OCI-LY3 (cell line): ENCODE results near the gene E2F6.

ENCODE experiments used
- H2AFZ ChIP-seq: fragments of 200-600, 300-600 bp; shearing (Covaris generic); 2 replicates; pipeline ENCODE4 v1.6.0; 2014; ENCODE audit warnings: antibody characterized with exemption, low read depth, low read length
- H3K27ac ChIP-seq: fragments of 200-600, 300-600 bp; sonication (generic); 2 replicates; pipeline ENCODE4 v1.5.1; 2014; ENCODE audit warnings: mild to moderate bottlenecking, low read length, moderate library complexity, mixed read lengths
- H3K27me3 ChIP-seq: fragments of 200-600, 300-600 bp; sonication (generic); 2 replicates; pipeline ENCODE4 v1.6.1; 2014; ENCODE audit warnings: low read depth, low read length, mixed read lengths
- H3K36me3 ChIP-seq: fragments of 200-600, 300-600 bp; sonication (generic); replicated peaks from 2 replicates; pipeline ENCODE3; 2014; ENCODE audit warnings: low read depth, low read length, mixed read lengths
- H3K4me1 ChIP-seq: fragments of 300-600, 200-600 bp; sonication (generic); 2 replicates; pipeline ENCODE4 v1.6.1; 2014; ENCODE audit warnings: low read length, mixed read lengths
- H3K4me2 ChIP-seq: fragments of 200-600, 300-600 bp; sonication (generic); 2 replicates; pipeline ENCODE4 v1.6.1; 2014; ENCODE audit warnings: low read length, mixed read lengths
- H3K4me3 ChIP-seq: fragments of 300-600, 200-600 bp; sonication (generic); 2 replicates; pipeline ENCODE4 v1.5.1; 2014; ENCODE audit warnings: antibody characterized with exemption, mild to moderate bottlenecking, low read length, moderate library complexity
- H3K79me2 ChIP-seq: fragments of 300-600, 200-600 bp; shearing (Covaris generic); 2 replicates; pipeline ENCODE4 v1.6.1; 2014; ENCODE audit warnings: mild to moderate bottlenecking, low read length, mixed read lengths
- H3K9ac ChIP-seq: fragments of 300-600, 200-600 bp; shearing (Covaris generic); 2 replicates; pipeline ENCODE4 v1.6.0; 2014; ENCODE audit warnings: mild to moderate bottlenecking, low read length, moderate library complexity
- H3K9me3 ChIP-seq: fragments of 200-600, 300-600 bp; shearing (Covaris generic); 2 replicates; pipeline ENCODE4 v1.6.1; 2014; ENCODE audit warnings: low read length, mixed read lengths; ENCODE audit not compliant: insufficient read depth
- H4K20me1 ChIP-seq: fragments of 200-600, 300-600 bp; sonication (generic); 2 replicates; pipeline ENCODE4 v1.6.1; 2016; ENCODE audit warnings: low read length, mixed read lengths; ENCODE audit not compliant: insufficient read depth
- EZH2phosphoT487 ChIP-seq: fragments of 200-600 bp; shearing (Covaris generic); IDR thresholded peaks from 2 replicates; pipeline ENCODE4 v1.6.1; 2018; ENCODE audit warnings: antibody characterized with exemption, mixed run types, low read depth
- TF ChIP-seq, protein P1 (sequence below): fragments of 200-600, 300-600 bp; sonication (generic); IDR thresholded peaks from 2 replicates; pipeline ENCODE4 v1.5.1; 2014; ENCODE audit warnings: antibody characterized with exemption, low read length, low read depth

Gene E2F6

DNA sequence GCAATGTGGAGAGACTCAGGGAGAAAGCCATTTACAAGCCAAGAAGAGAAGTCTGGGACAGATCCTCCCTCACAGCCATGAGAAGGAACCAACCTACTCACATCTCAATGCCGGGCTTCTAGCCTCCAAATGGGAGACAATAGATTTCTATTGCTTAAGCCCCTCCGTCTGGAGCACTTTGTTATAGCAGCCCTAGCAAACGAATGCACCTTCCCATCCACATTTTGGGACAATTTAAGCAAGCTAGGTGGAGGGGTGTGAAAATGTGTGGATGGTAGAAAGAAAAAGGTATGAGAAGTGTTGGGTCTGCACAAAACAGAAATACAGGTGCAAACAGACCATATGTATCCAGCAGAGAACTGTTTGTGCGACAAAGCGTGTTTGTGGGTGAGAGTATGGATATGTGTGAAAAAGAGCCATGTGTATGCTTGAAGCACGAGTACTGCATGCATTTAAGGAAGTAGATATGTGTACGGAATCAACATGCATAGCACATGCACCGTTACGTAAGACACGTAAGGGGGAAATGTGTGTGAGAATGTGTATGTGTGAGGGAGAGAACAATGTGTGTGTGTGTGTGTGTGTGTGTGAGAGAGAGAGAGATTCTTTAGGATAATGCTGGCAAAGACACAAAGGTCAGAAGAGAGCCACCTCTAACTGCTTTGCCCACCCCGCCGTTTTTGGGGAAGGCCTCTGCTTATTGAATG, 13.1 kb upstream of the E2F6 start:
- TF ChIP-seq, protein P1, sequence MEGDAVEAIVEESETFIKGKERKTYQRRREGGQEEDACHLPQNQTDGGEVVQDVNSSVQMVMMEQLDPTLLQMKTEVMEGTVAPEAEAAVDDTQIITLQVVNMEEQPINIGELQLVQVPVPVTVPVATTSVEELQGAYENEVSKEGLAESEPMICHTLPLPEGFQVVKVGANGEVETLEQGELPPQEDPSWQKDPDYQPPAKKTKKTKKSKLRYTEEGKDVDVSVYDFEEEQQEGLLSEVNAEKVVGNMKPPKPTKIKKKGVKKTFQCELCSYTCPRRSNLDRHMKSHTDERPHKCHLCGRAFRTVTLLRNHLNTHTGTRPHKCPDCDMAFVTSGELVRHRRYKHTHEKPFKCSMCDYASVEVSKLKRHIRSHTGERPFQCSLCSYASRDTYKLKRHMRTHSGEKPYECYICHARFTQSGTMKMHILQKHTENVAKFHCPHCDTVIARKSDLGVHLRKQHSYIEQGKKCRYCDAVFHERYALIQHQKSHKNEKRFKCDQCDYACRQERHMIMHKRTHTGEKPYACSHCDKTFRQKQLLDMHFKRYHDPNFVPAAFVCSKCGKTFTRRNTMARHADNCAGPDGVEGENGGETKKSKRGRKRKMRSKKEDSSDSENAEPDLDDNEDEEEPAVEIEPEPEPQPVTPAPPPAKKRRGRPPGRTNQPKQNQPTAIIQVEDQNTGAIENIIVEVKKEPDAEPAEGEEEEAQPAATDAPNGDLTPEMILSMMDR: no peak
- no peak for TF ChIP-seq EZH2phosphoT487
- H4K20me1 ChIP-seq: no peaks in the 10 kb centered on the region
- H3K27ac ChIP-seq: no peak overlapping the region
- no peaks in the 10 kb centered on the region for H3K27me3 ChIP-seq
- H3K9ac ChIP-seq: no peak overlapping the region
- no peaks in the 10 kb centered on the region for H3K79me2 ChIP-seq
- H2AFZ ChIP-seq: no peak overlapping the region
- H3K4me3 ChIP-seq: no peak overlapping the region
- no peaks in the 10 kb centered on the region for H3K9me3 ChIP-seq
- H3K36me3 ChIP-seq: no peaks in the 10 kb centered on the region
- peaks cover 2% of the 10 kb centered on the region; the same call in 1 of the 2 replicates for H3K4me1 ChIP-seq
- no peak overlapping the region for H3K4me2 ChIP-seq

DNA sequence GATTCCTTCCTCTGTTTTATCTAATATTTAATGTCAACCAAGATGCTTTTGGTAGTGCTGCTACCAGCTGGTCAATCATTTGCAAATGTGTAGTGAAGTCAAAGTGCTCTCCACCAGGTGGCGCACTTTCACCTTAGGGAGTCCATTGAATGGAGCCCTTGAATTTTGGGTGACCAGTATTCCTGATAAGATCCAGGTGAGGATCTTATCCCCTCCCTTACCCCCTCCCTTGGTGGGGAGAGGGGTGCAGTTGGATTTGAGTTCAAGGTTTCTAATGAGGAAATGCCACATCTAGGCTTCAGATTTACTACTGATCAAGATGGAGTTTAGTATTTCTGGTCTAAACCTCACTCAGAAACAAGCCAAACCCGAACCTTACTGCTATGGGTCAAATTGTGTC, 12.0 kb upstream of the E2F6 start:
- no peak overlapping the region for H3K27ac ChIP-seq
- H3K36me3 ChIP-seq: no peaks in the 10 kb centered on the region
- peaks cover 2% of the 10 kb centered on the region; the same call in 1 of the 2 replicates for H3K4me1 ChIP-seq
- no peak overlapping the region for H3K4me3 ChIP-seq
- no peaks in the 10 kb centered on the region for H3K27me3 ChIP-seq
- TF ChIP-seq, protein P1: peak; percentile 95
- TF ChIP-seq EZH2phosphoT487: no peak
- H3K9ac ChIP-seq: no peak overlapping the region
- no peak overlapping the region for H3K4me2 ChIP-seq
- no peaks in the 10 kb centered on the region for H3K79me2 ChIP-seq
- no peaks in the 10 kb centered on the region for H3K9me3 ChIP-seq
- no peaks in the 10 kb centered on the region for H4K20me1 ChIP-seq
- H2AFZ ChIP-seq: no peak overlapping the region

DNA sequence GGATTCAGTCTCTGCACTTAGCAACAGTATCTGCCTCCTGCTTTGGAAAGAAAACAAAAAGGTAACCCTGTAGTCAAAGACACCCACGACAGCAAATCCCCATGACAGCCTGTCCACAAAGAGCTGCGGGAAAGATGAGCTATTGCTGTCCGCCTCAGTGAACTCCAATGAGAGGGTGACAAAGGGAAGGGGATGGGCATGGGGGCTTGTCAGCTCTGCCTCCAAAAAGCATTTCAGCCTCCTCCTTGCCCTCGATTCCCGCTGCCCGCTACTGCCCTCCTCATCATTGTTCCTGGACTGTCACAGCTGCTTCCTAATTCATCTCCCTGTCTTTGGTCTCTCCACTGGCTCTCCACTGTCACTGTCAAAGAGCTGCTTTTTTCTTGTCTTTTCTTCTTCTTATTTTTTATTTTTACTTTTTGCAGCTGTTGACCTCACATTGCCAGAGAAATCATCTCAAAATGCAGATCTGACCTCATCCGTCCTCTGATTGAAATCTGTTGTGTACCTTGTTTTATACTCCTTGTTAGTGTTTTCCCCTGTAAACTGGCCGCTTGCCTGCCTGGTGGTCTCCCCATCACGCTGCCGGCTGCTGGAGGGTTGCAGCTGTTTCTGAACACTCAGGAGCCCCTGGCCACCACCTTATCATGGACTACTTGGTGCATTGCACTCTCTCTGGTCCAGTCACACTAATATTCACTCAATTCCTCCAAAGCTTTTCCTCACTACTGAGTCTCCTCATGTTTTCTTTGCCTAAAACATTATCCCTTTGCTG, 7.9 kb upstream of the E2F6 start:
- TF ChIP-seq, protein P1: no peak
- TF ChIP-seq EZH2phosphoT487: no peak
- Histone ChIP-seq H3K9ac (no peak overlapping the region), H4K20me1 (no peaks in the 10 kb centered on the region), H3K4me2 (no peak overlapping the region), H3K27me3 (no peaks in the 10 kb centered on the region), H3K79me2 (no peaks in the 10 kb centered on the region), H3K4me3 (no peak overlapping the region), H3K9me3 (no peaks in the 10 kb centered on the region), H3K27ac (no peak overlapping the region), H3K4me1 (peaks cover 3% of the 10 kb centered on the region; the same call in 1 of the 2 replicates), H2AFZ (no peak overlapping the region), H3K36me3 (no peaks in the 10 kb centered on the region)

DNA sequence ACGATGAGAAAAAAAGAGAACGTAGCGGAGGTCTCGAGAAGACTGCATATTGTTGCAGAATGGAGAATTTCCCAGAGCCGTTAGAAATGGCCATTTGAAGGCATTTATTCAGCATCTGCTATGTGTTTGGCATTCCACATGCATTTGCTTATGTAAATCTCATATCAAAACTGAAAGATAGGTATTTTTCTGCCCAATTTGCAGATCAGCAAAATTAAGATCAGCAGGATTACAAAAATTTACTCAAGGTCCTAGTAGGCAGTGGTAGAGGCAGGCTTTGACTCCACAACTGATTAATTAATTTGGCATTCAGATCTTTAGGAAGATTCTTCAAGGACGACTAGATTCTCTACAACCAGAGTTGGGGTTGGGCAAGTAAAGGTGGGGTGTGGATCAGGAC, 1.8 kb upstream of the E2F6 start:
- no peak overlapping the region for H3K9ac ChIP-seq
- no peak for TF ChIP-seq EZH2phosphoT487
- TF ChIP-seq, protein P1: no peak

More for the DNA sequence above, 1.8 kb upstream of the E2F6 start:
- Histone ChIP-seq H3K36me3 (peaks cover 5% of the 10 kb centered on the region), H3K4me1 (peaks cover 10% of the 10 kb centered on the region; the same call in 1 of the 2 replicates), H3K9me3 (no peaks in the 10 kb centered on the region), H3K27me3 (no peaks in the 10 kb centered on the region), H3K4me2 (no peak overlapping the region), H2AFZ (no peak overlapping the region), H4K20me1 (0 out of 2 replicates have a peak, but pooled peaks cover under 1% of the 10 kb centered on the region), H3K27ac (no peak overlapping the region), H3K4me3 (no peak overlapping the region), H3K79me2 (peaks cover 28% of the 10 kb centered on the region)
